ENCODE measurements around the gene CDCA5. TPM values are rescaled to one million over a fixed set of nuclear protein-coding genes. Genes with fewer than 3 reads are reported as not detected.
A peak's percentile ranks its signal among the peaks of the same experiment; 100 is the strongest.

The CDCA5 gene
- total RNA-seq, 3 donors from 2014 or later (not counting 1 experiment from before 2014, with no cell fraction given), result 3.3 to 6.8 (median 3.8) TPM

DNA sequence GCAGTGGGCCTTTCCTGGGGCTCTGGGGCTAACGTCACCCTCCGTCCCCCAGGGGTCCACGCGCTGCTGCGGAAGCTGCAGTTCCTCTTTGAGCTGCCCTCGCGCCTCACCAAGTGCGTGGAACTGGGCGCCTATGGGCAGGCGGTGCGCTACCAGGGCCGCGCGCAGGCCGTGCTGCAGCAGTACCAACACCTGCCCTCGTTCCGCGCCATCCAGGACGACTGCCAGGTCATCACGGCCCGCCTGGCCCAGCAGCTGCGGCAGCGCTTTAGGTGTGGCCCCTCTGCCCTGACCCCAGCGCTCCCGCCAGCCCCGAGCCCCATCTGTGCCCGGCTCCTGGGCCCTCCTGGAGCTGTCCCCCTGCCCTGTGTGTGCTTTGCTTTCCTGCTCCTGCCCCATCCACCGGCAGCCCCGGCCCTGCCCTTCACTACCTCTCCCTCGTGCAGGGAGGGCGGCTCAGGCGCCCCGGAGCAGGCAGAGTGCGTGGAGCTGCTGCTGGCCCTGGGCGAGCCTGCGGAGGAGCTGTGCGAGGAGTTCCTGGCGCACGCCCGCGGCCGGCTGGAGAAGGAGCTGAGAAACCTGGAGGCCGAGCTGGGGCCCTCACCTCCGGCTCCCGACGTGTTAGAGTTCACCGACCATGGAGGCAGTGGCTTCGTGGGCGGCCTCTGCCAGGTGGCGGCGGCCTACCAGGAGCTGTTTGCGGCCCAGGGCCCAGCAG, 24.1 kb upstream of the CDCA5 start:
- DNase-seq, result no peak

DNA sequence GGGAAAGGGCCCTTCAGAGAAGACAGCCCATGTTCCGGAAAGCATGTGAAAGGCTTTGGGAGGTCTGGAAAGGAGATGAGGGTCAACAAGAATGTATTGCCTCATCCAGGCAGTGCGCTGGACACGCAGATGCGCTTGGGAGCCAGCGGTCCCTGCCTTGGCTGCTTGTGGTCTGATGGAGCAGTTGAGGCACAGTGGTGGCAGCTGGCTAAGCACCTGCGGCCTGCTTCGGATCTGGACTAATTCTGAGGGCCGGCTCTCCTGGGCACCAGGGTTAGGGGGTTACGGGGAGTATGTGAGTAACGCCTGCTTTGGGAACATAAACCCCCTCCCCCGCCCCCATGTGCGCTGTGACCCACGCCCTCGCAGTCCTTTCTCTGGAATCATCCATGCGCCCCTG, 23.2 kb upstream of the CDCA5 start:
- Histone ChIP-seq H3K36me3 (ENCODE audit: control insufficient read depth, insufficient read depth, low read length) (peaks cover 26% of the 10 kb centered on the region), H3K4me1 (ENCODE audit: control insufficient read depth, insufficient read depth, low read length) (peaks cover 24% of the 10 kb centered on the region), H3K27ac (ENCODE audit: low read length) (no peak overlapping the region), H3K27me3 (ENCODE audit: control insufficient read depth, insufficient read depth, low read length) (no peaks in the 10 kb centered on the region), H3K4me3 (ENCODE audit: low read length) (no peak overlapping the region), H3K9me3 (ENCODE audit: control insufficient read depth, insufficient read depth, low read length) (no peaks in the 10 kb centered on the region)
- TF ChIP-seq, protein P1, sequence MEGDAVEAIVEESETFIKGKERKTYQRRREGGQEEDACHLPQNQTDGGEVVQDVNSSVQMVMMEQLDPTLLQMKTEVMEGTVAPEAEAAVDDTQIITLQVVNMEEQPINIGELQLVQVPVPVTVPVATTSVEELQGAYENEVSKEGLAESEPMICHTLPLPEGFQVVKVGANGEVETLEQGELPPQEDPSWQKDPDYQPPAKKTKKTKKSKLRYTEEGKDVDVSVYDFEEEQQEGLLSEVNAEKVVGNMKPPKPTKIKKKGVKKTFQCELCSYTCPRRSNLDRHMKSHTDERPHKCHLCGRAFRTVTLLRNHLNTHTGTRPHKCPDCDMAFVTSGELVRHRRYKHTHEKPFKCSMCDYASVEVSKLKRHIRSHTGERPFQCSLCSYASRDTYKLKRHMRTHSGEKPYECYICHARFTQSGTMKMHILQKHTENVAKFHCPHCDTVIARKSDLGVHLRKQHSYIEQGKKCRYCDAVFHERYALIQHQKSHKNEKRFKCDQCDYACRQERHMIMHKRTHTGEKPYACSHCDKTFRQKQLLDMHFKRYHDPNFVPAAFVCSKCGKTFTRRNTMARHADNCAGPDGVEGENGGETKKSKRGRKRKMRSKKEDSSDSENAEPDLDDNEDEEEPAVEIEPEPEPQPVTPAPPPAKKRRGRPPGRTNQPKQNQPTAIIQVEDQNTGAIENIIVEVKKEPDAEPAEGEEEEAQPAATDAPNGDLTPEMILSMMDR (IDR thresholded peaks at IDR 0.05), result no peak
- H3K9me3 Mint-ChIP-seq, result no peaks in the 10 kb centered on the region
- H3K27me3 Mint-ChIP-seq (ENCODE audit: low read depth in 2 of 2), result no peaks in the 10 kb centered on the region
- ATAC-seq (no peak), DNase-seq (no peak)
- WGBS (ENCODE audit: insufficient coverage), result 94% methylated on average over 15 of the region's 15 CpGs
- no peak overlapping the region for H3K4me3 Mint-ChIP-seq
- intact Hi-C loops (cut with micrococcal nuclease), result no loop called here
- peak overlapping the region in 1 of 2 donors; percentile 82 for H3K27ac Mint-ChIP-seq
- peaks cover 19 to 38% of the 10 kb centered on the region in 2 donors for H3K4me1 Mint-ChIP-seq
- H3K36me3 Mint-ChIP-seq, result no peaks in the 10 kb centered on the region

More for the DNA sequence above, 24.1 kb upstream of the CDCA5 start:
- no peak overlapping the region for H3K27ac Mint-ChIP-seq
- no peaks in the 10 kb centered on the region for H3K36me3 Mint-ChIP-seq
- Histone ChIP-seq H3K4me3 (ENCODE audit: low read length) (no peak overlapping the region), H3K36me3 (ENCODE audit: control insufficient read depth, insufficient read depth, low read length) (peaks cover 19% of the 10 kb centered on the region), H3K27ac (ENCODE audit: low read length) (no peak overlapping the region), H3K27me3 (ENCODE audit: control insufficient read depth, insufficient read depth, low read length) (no peaks in the 10 kb centered on the region), H3K9me3 (ENCODE audit: control insufficient read depth, insufficient read depth, low read length) (no peaks in the 10 kb centered on the region), H3K4me1 (ENCODE audit: control insufficient read depth, insufficient read depth, low read length) (peaks cover 30% of the 10 kb centered on the region)
- no peak overlapping the region for H3K4me3 Mint-ChIP-seq
- peaks cover 28 to 40% of the 10 kb centered on the region in 2 donors for H3K4me1 Mint-ChIP-seq
- intact Hi-C loops (cut with micrococcal nuclease), result no loop called here
- 97% methylated on average over 52 of the region's 52 CpGs for WGBS (ENCODE audit: insufficient coverage)
- H3K27me3 Mint-ChIP-seq (ENCODE audit: low read depth in 2 of 2), result no peaks in the 10 kb centered on the region
- no peak for ATAC-seq
- no peaks in the 10 kb centered on the region for H3K9me3 Mint-ChIP-seq
- TF ChIP-seq, protein P1 (IDR thresholded peaks at IDR 0.05), result no peak

DNA sequence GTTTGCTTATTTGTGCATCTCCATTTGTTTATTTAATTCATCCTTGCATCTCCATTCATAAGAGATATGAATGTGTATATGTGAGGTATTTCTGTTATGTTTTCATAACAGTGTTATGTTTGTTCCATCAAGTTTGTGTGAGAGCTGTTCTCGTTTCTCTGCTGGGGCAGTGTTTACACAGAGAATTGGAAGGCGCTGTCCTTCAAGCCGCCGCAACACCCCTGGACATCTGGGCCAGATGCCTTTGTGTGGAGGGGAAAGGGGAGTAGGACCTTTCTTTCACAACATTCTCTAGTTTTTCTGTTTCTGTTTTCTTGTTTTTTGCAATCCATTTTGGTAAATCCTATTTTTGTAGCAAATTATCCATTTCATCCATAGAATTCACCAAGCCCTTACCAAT, 20.8 kb upstream of the CDCA5 start:
- peaks cover 0 to 17% of the 10 kb centered on the region in 2 donors for H3K4me1 Mint-ChIP-seq
- no peaks in the 10 kb centered on the region for H3K27me3 Mint-ChIP-seq (ENCODE audit: low read depth in 2 of 2)
- H3K27ac ChIP-seq (ENCODE audit: low read length), result no peak overlapping the region
- intact Hi-C loops (cut with micrococcal nuclease), result no loop called here
- no peak overlapping the region for H3K4me3 Mint-ChIP-seq
- no peaks in the 10 kb centered on the region for H3K4me1 ChIP-seq (ENCODE audit: control insufficient read depth, insufficient read depth, low read length)
- WGBS (ENCODE audit: insufficient coverage), result 95% methylated on average over 4 of the region's 4 CpGs
- no peaks in the 10 kb centered on the region for H3K9me3 Mint-ChIP-seq
- peaks cover 27% of the 10 kb centered on the region for H3K36me3 ChIP-seq (ENCODE audit: control insufficient read depth, insufficient read depth, low read length)
- ATAC-seq, result no peak
- TF ChIP-seq, protein P1 (IDR thresholded peaks at IDR 0.05), result no peak
- H3K27ac Mint-ChIP-seq, result no peak overlapping the region
- no peaks in the 10 kb centered on the region for H3K36me3 Mint-ChIP-seq
- no peaks in the 10 kb centered on the region for H3K9me3 ChIP-seq (ENCODE audit: control insufficient read depth, insufficient read depth, low read length)
- no peak for DNase-seq
- no peaks in the 10 kb centered on the region for H3K27me3 ChIP-seq (ENCODE audit: control insufficient read depth, insufficient read depth, low read length)
- no peak overlapping the region for H3K4me3 ChIP-seq (ENCODE audit: low read length)

DNA sequence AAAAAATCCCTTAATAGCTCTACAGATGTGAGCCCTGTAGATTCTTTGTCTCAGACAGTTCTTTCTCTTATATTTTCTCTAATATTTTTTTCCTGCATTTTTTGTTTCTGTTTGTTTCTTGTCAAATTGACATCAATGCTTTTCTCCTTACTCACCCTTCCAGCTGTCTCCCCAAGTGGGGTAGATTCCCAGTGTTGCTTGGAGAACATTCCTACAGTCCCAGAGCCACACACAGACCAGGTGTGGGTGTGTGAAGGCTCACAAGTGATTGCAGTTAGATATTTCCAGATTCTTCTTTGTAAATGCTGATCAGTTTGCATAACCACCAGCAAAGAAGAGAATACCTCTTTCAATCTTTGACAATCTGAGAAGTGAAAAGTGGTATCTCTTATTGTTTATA, 19.6 kb upstream of the CDCA5 start:
- Mint-ChIP-seq H3K27ac (peak overlapping the region; percentile 5 to 15), H3K36me3 (no peaks in the 10 kb centered on the region), H3K27me3 (ENCODE audit: low read depth in 2 of 2) (no peaks in the 10 kb centered on the region), H3K4me3 (no peak overlapping the region), H3K9me3 (no peaks in the 10 kb centered on the region), H3K4me1 (peaks cover 0 to 23% of the 10 kb centered on the region in 2 donors)
- no peak for ATAC-seq
- Histone ChIP-seq H3K27ac (ENCODE audit: low read length) (no peak overlapping the region), H3K9me3 (ENCODE audit: control insufficient read depth, insufficient read depth, low read length) (no peaks in the 10 kb centered on the region), H3K4me1 (ENCODE audit: control insufficient read depth, insufficient read depth, low read length) (no peaks in the 10 kb centered on the region), H3K36me3 (ENCODE audit: control insufficient read depth, insufficient read depth, low read length) (peaks cover 21% of the 10 kb centered on the region), H3K27me3 (ENCODE audit: control insufficient read depth, insufficient read depth, low read length) (no peaks in the 10 kb centered on the region), H3K4me3 (ENCODE audit: low read length) (no peak overlapping the region)
- TF ChIP-seq, protein P1 (IDR thresholded peaks at IDR 0.05), result no peak
- DNase-seq, result no peak
- intact Hi-C loops (cut with micrococcal nuclease), result no loop called here
